ENCODE results near the gene CNTN5. TPM values are rescaled to one million over a fixed set of nuclear protein-coding genes. Genes with fewer than 3 reads are reported as not detected.

Gene CNTN5
- total and polyA plus RNA-seq, 2 experiments from 2014 or later = not detected

GRCh38 chr11:100072131-100072530 is 1051.4 kb downstream of the CNTN5 start:
- no peak overlapping the region for H3K4me3 ChIP-seq
- H3K27me3 ChIP-seq (replicated peaks; ENCODE audit: insufficient read depth) = no peaks in the 10 kb centered on the region
- no peaks in the 10 kb centered on the region for H3K4me1 ChIP-seq (ENCODE audit: insufficient read depth)
- no peaks in the 10 kb centered on the region for H4K20me1 ChIP-seq (ENCODE audit: insufficient read depth)
- H3K4me2 ChIP-seq (ENCODE audit: unreplicated experiment) = no peak overlapping the region
- no peak overlapping the region for H3K9ac ChIP-seq
- H3K9me3 ChIP-seq (ENCODE audit: low read depth) = no peaks in the 10 kb centered on the region
- H3F3A ChIP-seq (ENCODE audit: insufficient read depth) = no peaks in the 10 kb centered on the region
- H3K27ac ChIP-seq = no peak overlapping the region
- DNase-seq = no peak
- TF ChIP-seq EZH2phosphoT487 (IDR thresholded peaks at IDR 0.05; ENCODE audit: insufficient read depth, low read depth) (no peak), EZH2 (IDR thresholded peaks at IDR 0.05; ENCODE audit: insufficient read depth, poor library complexity, severe bottlenecking) (no peak)
- in situ Hi-C loops (cut with MboI) = no loop called here
- H3K9me2 ChIP-seq (ENCODE audit: insufficient read depth) = no peaks in the 10 kb centered on the region
- no peaks in the 10 kb centered on the region for H3K79me2 ChIP-seq (ENCODE audit: insufficient read depth)
- H3K36me3 ChIP-seq (ENCODE audit: low read depth) = no peaks in the 10 kb centered on the region
- H2AFZ ChIP-seq = no peak overlapping the region

GRCh38 chr11:100080381-100080780 is 1059.6 kb downstream of the CNTN5 start:
- no peaks in the 10 kb centered on the region for H3K27me3 ChIP-seq (replicated peaks; ENCODE audit: insufficient read depth)
- no peak for DNase-seq
- in situ Hi-C loops (cut with MboI) = no loop called here
- H3K79me2 ChIP-seq (ENCODE audit: insufficient read depth) = no peaks in the 10 kb centered on the region
- 22% methylated on average over 2 of the region's 2 CpGs for WGBS, 2 experiments (ENCODE audit: low coverage in 1 of 2, low lambda C conversion rate in 2 of 2, missing lambda C conversion rate in 2 of 2)
- no peaks in the 10 kb centered on the region for H4K20me1 ChIP-seq (ENCODE audit: insufficient read depth)
- H3K4me1 ChIP-seq (ENCODE audit: insufficient read depth) = no peaks in the 10 kb centered on the region
- no peak overlapping the region for H3K4me2 ChIP-seq (ENCODE audit: unreplicated experiment)
- H3K36me3 ChIP-seq (ENCODE audit: low read depth) = no peaks in the 10 kb centered on the region
- H3F3A ChIP-seq (ENCODE audit: insufficient read depth) = no peaks in the 10 kb centered on the region
- TF ChIP-seq EZH2 (IDR thresholded peaks at IDR 0.05; ENCODE audit: insufficient read depth, poor library complexity, severe bottlenecking) (no peak), EZH2phosphoT487 (IDR thresholded peaks at IDR 0.05; ENCODE audit: insufficient read depth, low read depth) (no peak)
- H3K9me3 ChIP-seq (ENCODE audit: low read depth) = no peaks in the 10 kb centered on the region
- no peak overlapping the region for H3K4me3 ChIP-seq
- no peaks in the 10 kb centered on the region for H3K9me2 ChIP-seq (ENCODE audit: insufficient read depth)
- H2AFZ ChIP-seq = no peak overlapping the region
- no peak overlapping the region for H3K27ac ChIP-seq
- H3K9ac ChIP-seq = no peak overlapping the region

DNA sequence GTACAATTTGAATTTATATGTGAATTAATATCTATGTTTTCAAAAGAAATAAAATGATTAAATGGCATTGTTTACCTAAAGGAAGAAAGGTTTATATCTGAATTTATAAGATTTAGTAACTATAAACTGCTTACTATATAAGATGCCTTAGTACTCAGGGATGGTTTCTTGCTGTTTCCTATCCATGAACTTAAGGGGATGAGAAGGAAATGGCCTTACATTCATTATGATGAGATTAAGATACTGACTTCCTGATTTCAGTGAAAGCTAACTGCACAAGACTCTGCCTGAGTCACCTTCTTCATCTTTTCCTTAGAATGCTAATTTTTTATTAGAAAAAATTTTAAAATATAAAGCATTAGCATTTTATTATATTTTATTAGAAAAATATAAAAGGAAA is 1060.1 kb downstream of the CNTN5 start:
- Histone ChIP-seq H3K79me2 (ENCODE audit: insufficient read depth) (no peaks in the 10 kb centered on the region), H3K4me1 (ENCODE audit: insufficient read depth) (no peaks in the 10 kb centered on the region)
- no peak for DNase-seq

DNA sequence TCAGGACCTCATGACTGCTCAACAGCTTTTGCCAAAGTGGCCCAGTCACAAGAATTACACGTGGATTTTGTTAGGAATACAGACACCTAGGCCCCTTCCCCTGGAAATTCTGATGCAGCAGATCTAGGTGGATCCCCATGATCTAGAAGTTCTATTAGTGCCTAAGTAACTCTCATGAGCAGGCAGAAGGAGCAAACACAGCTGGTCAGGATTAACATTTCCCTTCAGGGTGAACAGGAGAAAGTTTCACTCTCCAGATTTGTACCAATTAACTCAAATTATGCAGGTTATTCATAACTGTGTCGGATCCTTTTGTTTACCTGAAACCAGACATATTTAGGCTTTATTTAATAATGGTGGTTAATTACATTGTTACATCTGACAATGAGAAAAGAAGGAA is 1072.9 kb downstream of the CNTN5 start:
- in situ Hi-C loops (cut with MboI) = no loop called here

More for the DNA sequence above, 1060.1 kb downstream of the CNTN5 start:
- H3K36me3 ChIP-seq (ENCODE audit: low read depth) = no peaks in the 10 kb centered on the region
- H4K20me1 ChIP-seq (ENCODE audit: insufficient read depth) = no peaks in the 10 kb centered on the region
- H3K4me3 ChIP-seq = no peak overlapping the region
- H3K27ac ChIP-seq = no peak overlapping the region
- no peak overlapping the region for H2AFZ ChIP-seq
- no peaks in the 10 kb centered on the region for H3F3A ChIP-seq (ENCODE audit: insufficient read depth)
- H3K4me2 ChIP-seq (ENCODE audit: unreplicated experiment) = no peak overlapping the region
- H3K9me3 ChIP-seq (ENCODE audit: low read depth) = no peaks in the 10 kb centered on the region
- no peak for TF ChIP-seq EZH2phosphoT487 (IDR thresholded peaks at IDR 0.05; ENCODE audit: insufficient read depth, low read depth)
- TF ChIP-seq EZH2 (IDR thresholded peaks at IDR 0.05; ENCODE audit: insufficient read depth, poor library complexity, severe bottlenecking) = no peak
- H3K9ac ChIP-seq = no peak overlapping the region
- no peaks in the 10 kb centered on the region for H3K9me2 ChIP-seq (ENCODE audit: insufficient read depth)
- H3K27me3 ChIP-seq (replicated peaks; ENCODE audit: insufficient read depth) = no peaks in the 10 kb centered on the region
- in situ Hi-C loops (cut with MboI) = no loop called here

More for the DNA sequence above, 1072.9 kb downstream of the CNTN5 start:
- 16 to 20% methylated on average over 2 of the region's 2 CpGs for WGBS, 2 experiments (ENCODE audit: low coverage in 1 of 2, low lambda C conversion rate in 2 of 2, missing lambda C conversion rate in 2 of 2)
- DNase-seq = no peak
- H3K4me3 ChIP-seq = no peak overlapping the region
- no peak for TF ChIP-seq EZH2 (IDR thresholded peaks at IDR 0.05; ENCODE audit: insufficient read depth, poor library complexity, severe bottlenecking)
- no peak for TF ChIP-seq EZH2phosphoT487 (IDR thresholded peaks at IDR 0.05; ENCODE audit: insufficient read depth, low read depth)
- no peak overlapping the region for H3K9ac ChIP-seq
- H3F3A ChIP-seq (ENCODE audit: insufficient read depth) = no peaks in the 10 kb centered on the region
- H3K4me2 ChIP-seq (ENCODE audit: unreplicated experiment) = no peak overlapping the region
- H3K36me3 ChIP-seq (ENCODE audit: low read depth) = no peaks in the 10 kb centered on the region
- no peaks in the 10 kb centered on the region for H3K9me2 ChIP-seq (ENCODE audit: insufficient read depth)
- no peak overlapping the region for H2AFZ ChIP-seq
- H3K79me2 ChIP-seq (ENCODE audit: insufficient read depth) = no peaks in the 10 kb centered on the region
- H3K27ac ChIP-seq = no peak overlapping the region
- H3K27me3 ChIP-seq (replicated peaks; ENCODE audit: insufficient read depth) = no peaks in the 10 kb centered on the region
- no peaks in the 10 kb centered on the region for H4K20me1 ChIP-seq (ENCODE audit: insufficient read depth)
- no peaks in the 10 kb centered on the region for H3K4me1 ChIP-seq (ENCODE audit: insufficient read depth)
- H3K9me3 ChIP-seq (ENCODE audit: low read depth) = no peaks in the 10 kb centered on the region

Data from GM23248 (cell line).